ENCODE results near the gene RHOC. TPM values are rescaled to one million over a fixed set of nuclear protein-coding genes. Genes with fewer than 3 reads are reported as not detected.
A peak's percentile ranks its signal among the peaks of the same experiment; 100 is the strongest.

RHOC gene
- total RNA-seq, 1 experiment from 2014 or later, result 68.9 TPM

GRCh38 chr1:112744009-112744578, 37.2 kb upstream of the RHOC start (continued):
- no peak for TF ChIP-seq E2F4 (CRISPR knock-in tag; IDR thresholded peaks at IDR 0.05; ENCODE audit: borderline replicate concordance, low read depth)
- no peak for TF ChIP-seq E2F5 (CRISPR knock-in tag; IDR thresholded peaks at IDR 0.05)
- TF ChIP-seq JAZF1 (CRISPR knock-in tag; IDR thresholded peaks at IDR 0.05), result no peak
- no peak for TF ChIP-seq GTF2I (CRISPR knock-in tag; conservative IDR thresholded peaks at IDR 0.05)
- no peak for TF ChIP-seq GABPB1 (CRISPR knock-in tag; IDR thresholded peaks at IDR 0.05)
- TF ChIP-seq MAX (CRISPR knock-in tag; IDR thresholded peaks at IDR 0.05), result peak; percentile 88
- TF ChIP-seq GRHL2 (CRISPR knock-in tag; IDR thresholded peaks at IDR 0.05; ENCODE audit: insufficient replicate concordance, severe bottlenecking), result no peak
- no peak for TF ChIP-seq OVOL2 (CRISPR knock-in tag; IDR thresholded peaks at IDR 0.05; ENCODE audit: borderline replicate concordance)
- no peak for TF ChIP-seq CBFB (CRISPR knock-in tag; IDR thresholded peaks at IDR 0.05; ENCODE audit: low read depth)
- TF ChIP-seq EMX1 (CRISPR knock-in tag; IDR thresholded peaks at IDR 0.05), result no peak
- no peak for TF ChIP-seq CREM (CRISPR knock-in tag; IDR thresholded peaks at IDR 0.05)
- TF ChIP-seq ZNF263 (CRISPR knock-in tag; IDR thresholded peaks at IDR 0.05; ENCODE audit: low read depth), result no peak
- TF ChIP-seq KAT7 (CRISPR knock-in tag; IDR thresholded peaks at IDR 0.05; ENCODE audit: borderline replicate concordance), result no peak
- TF ChIP-seq FOXJ3 (CRISPR knock-in tag; IDR thresholded peaks at IDR 0.05; ENCODE audit: borderline replicate concordance), result no peak
- TF ChIP-seq MXD4 (CRISPR knock-in tag; IDR thresholded peaks at IDR 0.05; ENCODE audit: borderline replicate concordance), result no peak
- TF ChIP-seq NR2C2 (CRISPR knock-in tag; IDR thresholded peaks at IDR 0.05), result 0 out of 2 replicates have a peak, but pooled peaks have one; percentile 21
- no peak for TF ChIP-seq PREB (CRISPR knock-in tag; IDR thresholded peaks at IDR 0.05; ENCODE audit: borderline replicate concordance)
- TF ChIP-seq ZNF121 (CRISPR knock-in tag; IDR thresholded peaks at IDR 0.05), result no peak
- peak; percentile 51; the same call in 1 of the 2 replicates for TF ChIP-seq ZBTB43 (CRISPR knock-in tag; IDR thresholded peaks at IDR 0.05)
- no peak for TF ChIP-seq ZNF317 (CRISPR knock-in tag; IDR thresholded peaks at IDR 0.05; ENCODE audit: borderline replicate concordance, low read depth)
- no peak for TF ChIP-seq CDX4 (CRISPR knock-in tag; IDR thresholded peaks at IDR 0.05; ENCODE audit: borderline replicate concordance)
- 0 out of 2 replicates have a peak, but pooled peaks have one; percentile 30 for TF ChIP-seq FOXP1 (CRISPR knock-in tag; IDR thresholded peaks at IDR 0.05; ENCODE audit: borderline replicate concordance)
- TF ChIP-seq ZMAT4 (CRISPR knock-in tag; IDR thresholded peaks at IDR 0.05), result no peak
- no peak for TF ChIP-seq SMAD4 (CRISPR knock-in tag; IDR thresholded peaks at IDR 0.05)
- TF ChIP-seq, protein P1, sequence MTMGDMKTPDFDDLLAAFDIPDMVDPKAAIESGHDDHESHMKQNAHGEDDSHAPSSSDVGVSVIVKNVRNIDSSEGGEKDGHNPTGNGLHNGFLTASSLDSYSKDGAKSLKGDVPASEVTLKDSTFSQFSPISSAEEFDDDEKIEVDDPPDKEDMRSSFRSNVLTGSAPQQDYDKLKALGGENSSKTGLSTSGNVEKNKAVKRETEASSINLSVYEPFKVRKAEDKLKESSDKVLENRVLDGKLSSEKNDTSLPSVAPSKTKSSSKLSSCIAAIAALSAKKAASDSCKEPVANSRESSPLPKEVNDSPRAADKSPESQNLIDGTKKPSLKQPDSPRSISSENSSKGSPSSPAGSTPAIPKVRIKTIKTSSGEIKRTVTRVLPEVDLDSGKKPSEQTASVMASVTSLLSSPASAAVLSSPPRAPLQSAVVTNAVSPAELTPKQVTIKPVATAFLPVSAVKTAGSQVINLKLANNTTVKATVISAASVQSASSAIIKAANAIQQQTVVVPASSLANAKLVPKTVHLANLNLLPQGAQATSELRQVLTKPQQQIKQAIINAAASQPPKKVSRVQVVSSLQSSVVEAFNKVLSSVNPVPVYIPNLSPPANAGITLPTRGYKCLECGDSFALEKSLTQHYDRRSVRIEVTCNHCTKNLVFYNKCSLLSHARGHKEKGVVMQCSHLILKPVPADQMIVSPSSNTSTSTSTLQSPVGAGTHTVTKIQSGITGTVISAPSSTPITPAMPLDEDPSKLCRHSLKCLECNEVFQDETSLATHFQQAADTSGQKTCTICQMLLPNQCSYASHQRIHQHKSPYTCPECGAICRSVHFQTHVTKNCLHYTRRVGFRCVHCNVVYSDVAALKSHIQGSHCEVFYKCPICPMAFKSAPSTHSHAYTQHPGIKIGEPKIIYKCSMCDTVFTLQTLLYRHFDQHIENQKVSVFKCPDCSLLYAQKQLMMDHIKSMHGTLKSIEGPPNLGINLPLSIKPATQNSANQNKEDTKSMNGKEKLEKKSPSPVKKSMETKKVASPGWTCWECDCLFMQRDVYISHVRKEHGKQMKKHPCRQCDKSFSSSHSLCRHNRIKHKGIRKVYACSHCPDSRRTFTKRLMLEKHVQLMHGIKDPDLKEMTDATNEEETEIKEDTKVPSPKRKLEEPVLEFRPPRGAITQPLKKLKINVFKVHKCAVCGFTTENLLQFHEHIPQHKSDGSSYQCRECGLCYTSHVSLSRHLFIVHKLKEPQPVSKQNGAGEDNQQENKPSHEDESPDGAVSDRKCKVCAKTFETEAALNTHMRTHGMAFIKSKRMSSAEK (CRISPR knock-in tag; IDR thresholded peaks at IDR 0.05; ENCODE audit: borderline replicate concordance), result no peak
- no peak for TF ChIP-seq ETV6 (CRISPR knock-in tag; IDR thresholded peaks at IDR 0.05)
